ENCODE measurements around the gene CRELD1.

DNA sequence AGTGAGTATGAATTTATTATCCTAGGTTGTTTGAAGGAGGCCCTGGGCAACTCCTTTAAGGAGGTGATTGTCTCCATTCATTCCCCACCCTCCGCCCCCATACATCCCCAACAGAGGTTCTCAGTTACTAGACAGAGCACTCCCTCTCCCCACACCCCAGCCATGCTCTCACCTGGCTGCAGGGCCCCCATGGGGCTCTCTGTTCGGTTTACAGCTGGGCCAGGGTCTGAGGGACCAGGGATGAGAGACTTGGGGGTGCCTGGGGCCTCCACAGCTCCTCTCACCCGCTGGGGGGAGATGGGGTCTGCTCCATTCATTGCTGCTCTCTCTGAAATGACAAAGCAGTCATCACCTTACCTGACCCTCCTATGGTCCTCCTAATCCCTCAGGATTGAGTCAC is 15.0 kb downstream of the CRELD1 start:
- TF ChIP-seq, protein P1, sequence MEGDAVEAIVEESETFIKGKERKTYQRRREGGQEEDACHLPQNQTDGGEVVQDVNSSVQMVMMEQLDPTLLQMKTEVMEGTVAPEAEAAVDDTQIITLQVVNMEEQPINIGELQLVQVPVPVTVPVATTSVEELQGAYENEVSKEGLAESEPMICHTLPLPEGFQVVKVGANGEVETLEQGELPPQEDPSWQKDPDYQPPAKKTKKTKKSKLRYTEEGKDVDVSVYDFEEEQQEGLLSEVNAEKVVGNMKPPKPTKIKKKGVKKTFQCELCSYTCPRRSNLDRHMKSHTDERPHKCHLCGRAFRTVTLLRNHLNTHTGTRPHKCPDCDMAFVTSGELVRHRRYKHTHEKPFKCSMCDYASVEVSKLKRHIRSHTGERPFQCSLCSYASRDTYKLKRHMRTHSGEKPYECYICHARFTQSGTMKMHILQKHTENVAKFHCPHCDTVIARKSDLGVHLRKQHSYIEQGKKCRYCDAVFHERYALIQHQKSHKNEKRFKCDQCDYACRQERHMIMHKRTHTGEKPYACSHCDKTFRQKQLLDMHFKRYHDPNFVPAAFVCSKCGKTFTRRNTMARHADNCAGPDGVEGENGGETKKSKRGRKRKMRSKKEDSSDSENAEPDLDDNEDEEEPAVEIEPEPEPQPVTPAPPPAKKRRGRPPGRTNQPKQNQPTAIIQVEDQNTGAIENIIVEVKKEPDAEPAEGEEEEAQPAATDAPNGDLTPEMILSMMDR (IDR thresholded peaks at IDR 0.05): no peak
- TF ChIP-seq EP300 (IDR thresholded peaks at IDR 0.05): no peak

All from gastroesophageal sphincter (tissue), 3 donors.